Nephron progenitor cell (in vitro differentiated cells): ENCODE data around the gene CMSS1.

Experiments
- DNase-seq: peaks from one replicate; pipeline ENCODE4 v3.0.0; 2021
- H3K27ac Mint-ChIP-seq: 2 replicates; pipeline ENCODE4 v1.8.0; 2021; ENCODE audit warnings: mild to moderate bottlenecking, moderate library complexity, mixed read lengths
- H3K27me3 Mint-ChIP-seq: 2 replicates; pipeline ENCODE4 v1.8.0; 2021; ENCODE audit warnings: mild to moderate bottlenecking, low read depth, mixed read lengths; ENCODE audit not compliant: poor library complexity
- H3K36me3 Mint-ChIP-seq: 2 replicates; pipeline ENCODE4 v1.8.0; 2021; ENCODE audit warnings: low read depth, mixed read lengths
- H3K4me1 Mint-ChIP-seq: 2 replicates; pipeline ENCODE4 v1.8.0; 2021; ENCODE audit warnings: mixed read lengths
- H3K4me3 Mint-ChIP-seq: 2 replicates; pipeline ENCODE4 v1.8.0; 2021; ENCODE audit warnings: mild to moderate bottlenecking, moderate library complexity, mixed read lengths
- H3K9me3 Mint-ChIP-seq: 2 replicates; pipeline ENCODE4 v1.8.0; 2021; ENCODE audit warnings: mild to moderate bottlenecking, moderate library complexity, mixed read lengths
- CTCF ChIP-seq: fragments of 200-600 bp; sonication (generic); IDR thresholded peaks from 2 replicates; pipeline ENCODE4 v1.5.0; 2021; ENCODE audit warnings: antibody characterized with exemption

Gene CMSS1

GRCh38 chr3:100072326-100073048 lies 254.8 kb downstream of the CMSS1 start:
- Mint-ChIP-seq H3K4me3 (no peak overlapping the region), H3K27ac (no peak overlapping the region), H3K27me3 (peaks cover 3% of the 10 kb centered on the region), H3K4me1 (peaks cover 46% of the 10 kb centered on the region), H3K36me3 (peaks cover 4% of the 10 kb centered on the region), H3K9me3 (no peaks in the 10 kb centered on the region)
- no peak for TF ChIP-seq CTCF
- no peak for DNase-seq

GRCh38 chr3:100073049-100073713 lies 255.5 kb downstream of the CMSS1 start:
- no peak for DNase-seq
- Mint-ChIP-seq H3K4me3 (peak overlapping the region; percentile 68), H3K36me3 (peaks cover 4% of the 10 kb centered on the region), H3K9me3 (no peaks in the 10 kb centered on the region), H3K4me1 (peaks cover 46% of the 10 kb centered on the region), H3K27me3 (peaks cover 3% of the 10 kb centered on the region), H3K27ac (no peak overlapping the region)
- no peak for TF ChIP-seq CTCF

- peak; percentile 30 for DNase-seq
- no peak for TF ChIP-seq CTCF
- H3K9me3 Mint-ChIP-seq = no peaks in the 10 kb centered on the region
- H3K27me3 Mint-ChIP-seq = peaks cover 3% of the 10 kb centered on the region
- H3K4me1 Mint-ChIP-seq = peaks cover 46% of the 10 kb centered on the region
- H3K27ac Mint-ChIP-seq = peak overlapping the region; percentile 92
- peaks cover 4% of the 10 kb centered on the region for H3K36me3 Mint-ChIP-seq
- peak overlapping the region; percentile 68 for H3K4me3 Mint-ChIP-seq
Observed at GRCh38 chr3:100073714-100074307, 256.1 kb downstream of the CMSS1 start.

- Mint-ChIP-seq H3K4me3 (no peak overlapping the region), H3K27me3 (peaks cover 3% of the 10 kb centered on the region), H3K4me1 (peaks cover 43% of the 10 kb centered on the region), H3K27ac (peak overlapping the region; percentile 24), H3K36me3 (peaks cover 4% of the 10 kb centered on the region), H3K9me3 (no peaks in the 10 kb centered on the region)
- no peak for DNase-seq
- TF ChIP-seq CTCF = no peak
Observed at GRCh38 chr3:100075196-100075595, 257.5 kb downstream of the CMSS1 start.

- Mint-ChIP-seq H3K27ac (no peak overlapping the region), H3K4me3 (no peak overlapping the region), H3K4me1 (peaks cover 43% of the 10 kb centered on the region), H3K27me3 (peaks cover 3% of the 10 kb centered on the region), H3K9me3 (no peaks in the 10 kb centered on the region), H3K36me3 (peaks cover 4% of the 10 kb centered on the region)
- DNase-seq = no peak
- no peak for TF ChIP-seq CTCF
Observed at GRCh38 chr3:100075851-100076730, 258.4 kb downstream of the CMSS1 start.
